ENCODE results near the gene GPA33.
"Not testable (repeated sequence)": the region's sequence is repeated elsewhere in the genome, so short reads cannot be mapped to it uniquely, and the experiment has no call there.

The GPA33 gene

GRCh38 chr1:167054531-167054930 is 35.6 kb downstream of the GPA33 start:
- DNase-seq: no peak

- no peak for DNase-seq
Observed at GRCh38 chr1:167052389-167052788, 37.8 kb downstream of the GPA33 start.

GRCh38 chr1:167051907-167052306 is 38.3 kb downstream of the GPA33 start:
- DNase-seq: no peak

GRCh38 chr1:167043752-167044488 is 46.3 kb downstream of the GPA33 start:
- peak; percentile 95 for DNase-seq

GRCh38 chr1:167033646-167034045 is 56.5 kb downstream of the GPA33 start:
- DNase-seq: no peak

GRCh38 chr1:167029553-167029952 is 60.6 kb downstream of the GPA33 start:
- not testable (repeated sequence) for DNase-seq

- DNase-seq: no peak
Observed at GRCh38 chr1:167022384-167022783, 67.8 kb downstream of the GPA33 start.

- no peak for DNase-seq
Observed at GRCh38 chr1:167016100-167016750, 74.0 kb downstream of the GPA33 start.

GRCh38 chr1:167013108-167013929 is 76.9 kb downstream of the GPA33 start:
- DNase-seq: no peak

GRCh38 chr1:167012570-167012969 is 77.6 kb downstream of the GPA33 start:
- DNase-seq: no peak

- no peak for DNase-seq
Observed at GRCh38 chr1:167011560-167012191, 78.5 kb downstream of the GPA33 start.

- no peak for DNase-seq
Observed at GRCh38 chr1:167003711-167004110, 86.5 kb downstream of the GPA33 start.

Measured in NCI-H774 (cell line).